ENCODE data around the gene CST3.

- TF ChIP-seq POLR2A (IDR thresholded peaks at IDR 0.05; ENCODE audit: borderline replicate concordance, extremely low read depth, insufficient read depth, insufficient read length) (no peak), ZNF274 (IDR thresholded peaks at IDR 0.05; ENCODE audit: low read depth, low read length) (no peak), SIN3A (IDR thresholded peaks at IDR 0.05; ENCODE audit: low read depth) (no peak), EZH2phosphoT487 (IDR thresholded peaks at IDR 0.05; ENCODE audit: borderline replicate concordance) (no peak), CTCF (IDR thresholded peaks at IDR 0.05 in 2 of 3, conservative IDR thresholded peaks at IDR 0.05 in 1 of 3; ENCODE audit: borderline replicate concordance in 1 of 3, insufficient read depth in 1 of 3, low read depth in 2 of 3, low read length in 2 of 3) (no peak), FOSL1 (IDR thresholded peaks at IDR 0.05; ENCODE audit: low read depth) (no peak), JUND (IDR thresholded peaks at IDR 0.05) (no peak), YY1 (IDR thresholded peaks at IDR 0.05; ENCODE audit: extremely low read depth, insufficient replicate concordance, low read depth, low read length) (no peak), CEBPB (IDR thresholded peaks at IDR 0.05; ENCODE audit: low read depth) (no peak), ZBTB33 (IDR thresholded peaks at IDR 0.05; ENCODE audit: extremely low read depth, insufficient replicate concordance, low read length) (no peak), RAD21 (IDR thresholded peaks at IDR 0.05; ENCODE audit: low read depth) (peak; percentile 23; the same call in 1 of the 2 replicates), ZFX (IDR thresholded peaks at IDR 0.05) (no peak)
Measured at GRCh38 chr20:23584434-23585199, 53.1 kb downstream of the CST3 start.

Measured in HCT116 (cell line).